GM18858 (cell line): ENCODE measurements around the gene SMCO3.
A peak's percentile ranks its signal among the peaks of the same experiment; 100 is the strongest.
"Not testable (repeated sequence)": the region's sequence is repeated elsewhere in the genome, so short reads cannot be mapped to it uniquely, and the experiment has no call there.

Experiments used
- ATAC-seq: cut with Tn5 transposase; IDR thresholded peaks from one replicate; pipeline ENCODE4 v1.9.1; 2021; ENCODE audit not compliant: unreplicated experiment

SMCO3 gene

GRCh38 chr12:14775636-14775980 lies 38.4 kb downstream of the SMCO3 start:
- ATAC-seq = no peak

GRCh38 chr12:14774906-14775635 lies 38.9 kb downstream of the SMCO3 start:
- ATAC-seq = no peak

GRCh38 chr12:14774074-14774905 lies 39.7 kb downstream of the SMCO3 start:
- ATAC-seq = peak; percentile 49

- ATAC-seq = peak; percentile 5
Observed at GRCh38 chr12:14773685-14774073, 40.3 kb downstream of the SMCO3 start.

- ATAC-seq = no peak
Observed at GRCh38 chr12:14772946-14773345, 41.0 kb downstream of the SMCO3 start.

GRCh38 chr12:14771651-14772137 lies 42.3 kb downstream of the SMCO3 start:
- ATAC-seq = no peak

GRCh38 chr12:14770496-14771461 lies 43.2 kb downstream of the SMCO3 start:
- ATAC-seq = peak; percentile 21

- peak; percentile 23 for ATAC-seq
Observed at GRCh38 chr12:14769969-14770495, 44.0 kb downstream of the SMCO3 start.

GRCh38 chr12:14769466-14769968 lies 44.5 kb downstream of the SMCO3 start:
- no peak for ATAC-seq

- ATAC-seq = no peak
Observed at GRCh38 chr12:14768823-14769405, 45.1 kb downstream of the SMCO3 start.

GRCh38 chr12:14767617-14768016 lies 46.4 kb downstream of the SMCO3 start:
- ATAC-seq = no peak

- ATAC-seq = no peak
Observed at GRCh38 chr12:14766649-14767215, 47.2 kb downstream of the SMCO3 start.

- not testable (repeated sequence) for ATAC-seq
Observed at GRCh38 chr12:14766020-14766419, 48.0 kb downstream of the SMCO3 start.

- ATAC-seq = no peak
Observed at GRCh38 chr12:14765398-14765797, 48.6 kb downstream of the SMCO3 start.

GRCh38 chr12:14759711-14760280 lies 54.2 kb downstream of the SMCO3 start:
- ATAC-seq = not testable (repeated sequence)

GRCh38 chr12:14756334-14757143 lies 57.4 kb downstream of the SMCO3 start:
- no peak for ATAC-seq
